GM13976 (cell line): ENCODE data around the gene MAP2.

Experiments used
- DNase-seq: peaks from one replicate; pipeline ENCODE4 v3.0.0; 2012; ENCODE audit warnings: low spot score
- in situ Hi-C: fragments of 300-500 bp; cut with MboI; formaldehyde crosslinking; loops from one replicate; pipeline ENCODE4 v1.12.0; 2022; ENCODE audit warnings: low sequenced_read_pairs, mixed read lengths, inconsistent platforms; ENCODE audit not compliant: unreplicated experiment
- TF ChIP-seq, protein P1 (sequence below): IDR thresholded peaks from 2 replicates; pipeline ENCODE4 v1.5.1; 2012; ENCODE audit warnings: borderline replicate concordance, mild to moderate bottlenecking; ENCODE audit not compliant: insufficient read depth; ENCODE audit errors: extremely low read depth, missing control alignments, control extremely low read depth

The MAP2 gene

DNA sequence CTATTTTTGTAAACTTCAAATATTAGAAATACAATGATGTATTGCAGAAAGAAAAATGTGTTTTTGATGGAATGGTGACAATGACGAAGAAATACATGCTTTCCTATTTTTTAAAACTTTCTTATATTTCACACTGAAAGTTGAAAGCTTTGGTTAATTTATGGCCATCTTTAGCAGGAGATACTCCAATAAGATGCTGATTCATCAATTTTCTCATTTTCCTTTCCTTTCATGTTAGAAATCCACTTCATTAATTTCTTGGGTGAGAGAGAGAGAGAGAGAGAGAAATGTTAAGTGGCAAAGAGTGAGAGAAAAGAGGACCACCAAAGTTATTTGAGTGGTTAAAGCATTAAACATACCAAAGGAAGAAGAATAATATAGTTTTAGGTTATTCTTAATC lies 28.6 kb upstream of the MAP2 start:
- TF ChIP-seq, protein P1, sequence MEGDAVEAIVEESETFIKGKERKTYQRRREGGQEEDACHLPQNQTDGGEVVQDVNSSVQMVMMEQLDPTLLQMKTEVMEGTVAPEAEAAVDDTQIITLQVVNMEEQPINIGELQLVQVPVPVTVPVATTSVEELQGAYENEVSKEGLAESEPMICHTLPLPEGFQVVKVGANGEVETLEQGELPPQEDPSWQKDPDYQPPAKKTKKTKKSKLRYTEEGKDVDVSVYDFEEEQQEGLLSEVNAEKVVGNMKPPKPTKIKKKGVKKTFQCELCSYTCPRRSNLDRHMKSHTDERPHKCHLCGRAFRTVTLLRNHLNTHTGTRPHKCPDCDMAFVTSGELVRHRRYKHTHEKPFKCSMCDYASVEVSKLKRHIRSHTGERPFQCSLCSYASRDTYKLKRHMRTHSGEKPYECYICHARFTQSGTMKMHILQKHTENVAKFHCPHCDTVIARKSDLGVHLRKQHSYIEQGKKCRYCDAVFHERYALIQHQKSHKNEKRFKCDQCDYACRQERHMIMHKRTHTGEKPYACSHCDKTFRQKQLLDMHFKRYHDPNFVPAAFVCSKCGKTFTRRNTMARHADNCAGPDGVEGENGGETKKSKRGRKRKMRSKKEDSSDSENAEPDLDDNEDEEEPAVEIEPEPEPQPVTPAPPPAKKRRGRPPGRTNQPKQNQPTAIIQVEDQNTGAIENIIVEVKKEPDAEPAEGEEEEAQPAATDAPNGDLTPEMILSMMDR: no peak
- no peak for DNase-seq
- in situ Hi-C loops: no loop called here

DNA sequence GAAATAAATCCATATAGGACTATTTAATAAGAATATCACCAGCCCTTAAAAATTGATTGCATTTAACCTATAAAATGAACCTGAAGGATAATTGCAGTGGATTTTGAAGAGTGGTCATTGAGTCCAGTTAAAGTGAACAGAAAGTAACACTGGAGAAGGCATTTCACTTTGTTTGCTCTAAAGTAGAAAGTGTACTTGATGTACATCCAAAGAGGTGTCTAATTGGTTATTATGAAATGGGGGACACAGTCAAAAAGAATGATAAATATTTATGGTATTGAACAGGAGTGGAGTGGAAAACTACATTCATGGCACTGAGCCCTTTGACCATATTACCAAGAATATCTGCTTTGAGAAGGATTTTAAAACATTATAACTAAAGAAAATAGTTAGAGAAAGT lies 28.2 kb upstream of the MAP2 start:
- in situ Hi-C loops: no loop called here
- DNase-seq: no peak
- TF ChIP-seq, protein P1: no peak

DNA sequence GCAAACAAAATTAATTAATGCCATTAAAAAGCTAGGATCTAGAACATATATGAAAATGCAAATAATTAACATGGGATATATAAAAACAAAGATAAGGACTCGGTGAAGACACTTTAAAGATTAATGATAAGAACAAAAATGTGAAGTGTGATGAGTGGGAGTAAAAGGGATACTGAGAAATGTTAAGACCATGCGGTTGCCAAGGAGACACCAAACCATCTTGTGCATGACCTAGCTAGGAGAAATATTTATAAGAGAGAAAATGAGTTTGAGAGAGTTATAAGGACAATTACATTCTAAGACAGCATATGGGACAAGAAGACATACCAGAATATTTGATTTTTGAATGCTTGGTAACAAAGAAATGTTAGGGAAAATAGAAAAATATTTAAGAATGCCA lies 25.4 kb upstream of the MAP2 start:
- no peak for DNase-seq
- TF ChIP-seq, protein P1: no peak
- in situ Hi-C loops: no loop called here

DNA sequence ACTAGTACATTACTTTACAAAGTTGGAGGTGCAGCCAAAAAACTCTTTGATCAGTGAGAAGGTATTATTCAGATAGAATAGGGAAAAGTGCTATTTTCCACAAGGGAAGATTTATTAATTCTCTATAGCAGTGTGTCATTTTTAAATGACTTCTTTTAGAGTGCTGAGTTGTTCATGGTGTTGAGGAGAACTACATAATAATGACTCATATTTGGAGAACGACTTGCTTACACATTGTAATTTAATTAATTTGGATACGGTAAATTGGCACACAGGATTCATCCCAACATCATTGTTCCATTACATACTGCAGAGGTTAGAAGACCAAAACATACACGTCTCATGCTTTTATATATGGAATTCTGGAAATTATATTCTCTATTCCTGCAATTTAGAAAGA lies 22.1 kb upstream of the MAP2 start:
- in situ Hi-C loops: no loop called here
- DNase-seq: no peak
- TF ChIP-seq, protein P1: no peak

DNA sequence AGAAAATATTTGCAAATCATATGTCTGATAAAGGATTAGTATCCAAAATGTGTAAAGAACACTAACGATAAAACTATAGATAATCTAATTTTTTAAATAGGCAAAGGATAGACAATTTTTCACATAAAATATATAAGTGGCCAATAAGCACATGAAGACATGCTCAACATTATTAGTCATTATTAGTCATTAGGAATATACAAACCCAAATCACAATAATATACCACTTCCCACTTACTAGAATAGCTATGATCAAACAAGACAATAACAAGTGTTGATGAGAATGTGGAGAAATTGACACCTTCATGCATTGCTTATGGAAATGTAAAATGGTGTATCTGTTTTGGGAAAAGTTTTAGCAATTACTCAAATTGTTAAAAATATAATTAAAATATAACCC lies 12.6 kb upstream of the MAP2 start:
- DNase-seq: no peak
- in situ Hi-C loops: no loop called here
- TF ChIP-seq, protein P1: no peak

DNA sequence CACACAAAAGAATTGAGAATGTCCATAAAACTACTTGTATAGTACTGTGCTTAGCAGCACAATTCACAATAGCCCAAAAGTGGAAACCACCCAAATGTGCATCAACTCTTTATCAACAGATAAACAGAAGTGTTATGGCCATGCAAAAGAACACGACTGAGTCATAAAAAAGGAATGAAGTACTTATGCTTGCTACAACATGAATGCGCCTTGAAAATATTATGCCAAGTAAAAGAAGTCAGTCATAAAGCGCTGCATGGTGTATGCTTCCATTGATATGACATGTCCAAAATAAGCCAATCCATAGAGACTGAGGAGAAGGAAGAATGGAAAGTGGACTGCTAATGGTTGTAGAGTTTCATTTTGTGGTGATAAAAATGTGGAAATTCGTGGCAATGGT lies 12.1 kb upstream of the MAP2 start:
- in situ Hi-C loops: no loop called here
- TF ChIP-seq, protein P1: no peak
- DNase-seq: no peak
